H1 (cell line): Measurements from ENCODE around the gene CLDN12. TPM values are rescaled to one million over a fixed set of nuclear protein-coding genes. Genes with fewer than 3 reads are reported as not detected.

ENCODE experiments used
- POLR2A ChIP-seq, 2 experiments: IDR thresholded peaks; 1 replicate in 1 of 2; 2 replicates in 1 of 2; pipeline ENCODE4 v1.6.1; 2011; ENCODE audit warnings: low read depth in 2 of 2, low read length in 2 of 2, mild to moderate bottlenecking in 2 of 2; ENCODE audit errors: control extremely low read depth in 1 of 2
- RFX5 ChIP-seq: IDR thresholded peaks from 2 replicates; pipeline ENCODE4 v1.6.1; 2011; ENCODE audit warnings: low read depth, low read length, improper control_type of control experiment, borderline replicate concordance
- polyA plus RNA-seq, 7 experiments: library from polyadenylated mRNA; depleted of rRNA in 3 of 7; stranded (reverse) in 5 of 7; unstranded in 2 of 7; fragments of >200 nt in 5 of 7; fragments of 200-250 nt in 2 of 7; gene quantifications; 1 replicate in 5 of 7; 2 replicates in 1 of 7; 4 replicates in 1 of 7; pipeline versions ENCODE4 v1.2.1 to v1.2.3, GENCODE V29; 2011 to 2013; ENCODE audit warnings: missing spikeins in 2 of 7, mixed read lengths in 2 of 7
- total RNA-seq: library from RNA; stranded (reverse); fragmentation: NEBNext Ultra II Directional; extraction: Animal tissue kit (Norgen Biotek cat#: 25700); gene quantifications from 2 replicates; pipeline ENCODE4 v1.2.1, GENCODE V29; 2021
- TF ChIP-seq, protein P1 (sequence below): fragments of 300-600 bp; sonication (generic); IDR thresholded peaks from 2 replicates; pipeline ENCODE4 v1.7.1; 2012; ENCODE audit warnings: low read length, moderate library complexity, mild to moderate bottlenecking, inconsistent platforms; ENCODE audit not compliant: insufficient replicate concordance

Gene CLDN12
- total and polyA plus RNA-seq, 2 of the 8 experiments (the other 6 are each of a cell fraction or from before 2014, with no cell fraction given), result 49.2 to 127 TPM

DNA sequence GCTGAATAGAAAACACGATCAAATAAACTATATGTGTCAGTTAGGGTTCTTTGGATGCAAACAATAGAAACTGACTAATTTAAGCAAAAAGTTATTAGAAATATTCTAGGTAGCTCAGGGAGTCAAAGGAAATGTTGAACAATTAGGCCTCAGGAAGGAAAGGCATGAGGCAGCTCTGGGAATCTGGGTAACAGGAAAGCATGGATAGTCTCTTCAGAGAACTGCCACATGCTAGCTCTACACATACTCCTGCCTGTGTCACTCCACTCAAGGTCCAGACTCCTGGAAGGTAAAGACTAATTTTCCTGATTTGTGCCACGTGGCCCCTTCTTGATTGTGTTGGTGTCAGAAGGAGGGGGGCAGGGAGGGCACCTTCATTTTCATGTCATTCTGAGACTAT lies 42.4 kb downstream of the CLDN12 start (continued):
- TF ChIP-seq, protein P1, sequence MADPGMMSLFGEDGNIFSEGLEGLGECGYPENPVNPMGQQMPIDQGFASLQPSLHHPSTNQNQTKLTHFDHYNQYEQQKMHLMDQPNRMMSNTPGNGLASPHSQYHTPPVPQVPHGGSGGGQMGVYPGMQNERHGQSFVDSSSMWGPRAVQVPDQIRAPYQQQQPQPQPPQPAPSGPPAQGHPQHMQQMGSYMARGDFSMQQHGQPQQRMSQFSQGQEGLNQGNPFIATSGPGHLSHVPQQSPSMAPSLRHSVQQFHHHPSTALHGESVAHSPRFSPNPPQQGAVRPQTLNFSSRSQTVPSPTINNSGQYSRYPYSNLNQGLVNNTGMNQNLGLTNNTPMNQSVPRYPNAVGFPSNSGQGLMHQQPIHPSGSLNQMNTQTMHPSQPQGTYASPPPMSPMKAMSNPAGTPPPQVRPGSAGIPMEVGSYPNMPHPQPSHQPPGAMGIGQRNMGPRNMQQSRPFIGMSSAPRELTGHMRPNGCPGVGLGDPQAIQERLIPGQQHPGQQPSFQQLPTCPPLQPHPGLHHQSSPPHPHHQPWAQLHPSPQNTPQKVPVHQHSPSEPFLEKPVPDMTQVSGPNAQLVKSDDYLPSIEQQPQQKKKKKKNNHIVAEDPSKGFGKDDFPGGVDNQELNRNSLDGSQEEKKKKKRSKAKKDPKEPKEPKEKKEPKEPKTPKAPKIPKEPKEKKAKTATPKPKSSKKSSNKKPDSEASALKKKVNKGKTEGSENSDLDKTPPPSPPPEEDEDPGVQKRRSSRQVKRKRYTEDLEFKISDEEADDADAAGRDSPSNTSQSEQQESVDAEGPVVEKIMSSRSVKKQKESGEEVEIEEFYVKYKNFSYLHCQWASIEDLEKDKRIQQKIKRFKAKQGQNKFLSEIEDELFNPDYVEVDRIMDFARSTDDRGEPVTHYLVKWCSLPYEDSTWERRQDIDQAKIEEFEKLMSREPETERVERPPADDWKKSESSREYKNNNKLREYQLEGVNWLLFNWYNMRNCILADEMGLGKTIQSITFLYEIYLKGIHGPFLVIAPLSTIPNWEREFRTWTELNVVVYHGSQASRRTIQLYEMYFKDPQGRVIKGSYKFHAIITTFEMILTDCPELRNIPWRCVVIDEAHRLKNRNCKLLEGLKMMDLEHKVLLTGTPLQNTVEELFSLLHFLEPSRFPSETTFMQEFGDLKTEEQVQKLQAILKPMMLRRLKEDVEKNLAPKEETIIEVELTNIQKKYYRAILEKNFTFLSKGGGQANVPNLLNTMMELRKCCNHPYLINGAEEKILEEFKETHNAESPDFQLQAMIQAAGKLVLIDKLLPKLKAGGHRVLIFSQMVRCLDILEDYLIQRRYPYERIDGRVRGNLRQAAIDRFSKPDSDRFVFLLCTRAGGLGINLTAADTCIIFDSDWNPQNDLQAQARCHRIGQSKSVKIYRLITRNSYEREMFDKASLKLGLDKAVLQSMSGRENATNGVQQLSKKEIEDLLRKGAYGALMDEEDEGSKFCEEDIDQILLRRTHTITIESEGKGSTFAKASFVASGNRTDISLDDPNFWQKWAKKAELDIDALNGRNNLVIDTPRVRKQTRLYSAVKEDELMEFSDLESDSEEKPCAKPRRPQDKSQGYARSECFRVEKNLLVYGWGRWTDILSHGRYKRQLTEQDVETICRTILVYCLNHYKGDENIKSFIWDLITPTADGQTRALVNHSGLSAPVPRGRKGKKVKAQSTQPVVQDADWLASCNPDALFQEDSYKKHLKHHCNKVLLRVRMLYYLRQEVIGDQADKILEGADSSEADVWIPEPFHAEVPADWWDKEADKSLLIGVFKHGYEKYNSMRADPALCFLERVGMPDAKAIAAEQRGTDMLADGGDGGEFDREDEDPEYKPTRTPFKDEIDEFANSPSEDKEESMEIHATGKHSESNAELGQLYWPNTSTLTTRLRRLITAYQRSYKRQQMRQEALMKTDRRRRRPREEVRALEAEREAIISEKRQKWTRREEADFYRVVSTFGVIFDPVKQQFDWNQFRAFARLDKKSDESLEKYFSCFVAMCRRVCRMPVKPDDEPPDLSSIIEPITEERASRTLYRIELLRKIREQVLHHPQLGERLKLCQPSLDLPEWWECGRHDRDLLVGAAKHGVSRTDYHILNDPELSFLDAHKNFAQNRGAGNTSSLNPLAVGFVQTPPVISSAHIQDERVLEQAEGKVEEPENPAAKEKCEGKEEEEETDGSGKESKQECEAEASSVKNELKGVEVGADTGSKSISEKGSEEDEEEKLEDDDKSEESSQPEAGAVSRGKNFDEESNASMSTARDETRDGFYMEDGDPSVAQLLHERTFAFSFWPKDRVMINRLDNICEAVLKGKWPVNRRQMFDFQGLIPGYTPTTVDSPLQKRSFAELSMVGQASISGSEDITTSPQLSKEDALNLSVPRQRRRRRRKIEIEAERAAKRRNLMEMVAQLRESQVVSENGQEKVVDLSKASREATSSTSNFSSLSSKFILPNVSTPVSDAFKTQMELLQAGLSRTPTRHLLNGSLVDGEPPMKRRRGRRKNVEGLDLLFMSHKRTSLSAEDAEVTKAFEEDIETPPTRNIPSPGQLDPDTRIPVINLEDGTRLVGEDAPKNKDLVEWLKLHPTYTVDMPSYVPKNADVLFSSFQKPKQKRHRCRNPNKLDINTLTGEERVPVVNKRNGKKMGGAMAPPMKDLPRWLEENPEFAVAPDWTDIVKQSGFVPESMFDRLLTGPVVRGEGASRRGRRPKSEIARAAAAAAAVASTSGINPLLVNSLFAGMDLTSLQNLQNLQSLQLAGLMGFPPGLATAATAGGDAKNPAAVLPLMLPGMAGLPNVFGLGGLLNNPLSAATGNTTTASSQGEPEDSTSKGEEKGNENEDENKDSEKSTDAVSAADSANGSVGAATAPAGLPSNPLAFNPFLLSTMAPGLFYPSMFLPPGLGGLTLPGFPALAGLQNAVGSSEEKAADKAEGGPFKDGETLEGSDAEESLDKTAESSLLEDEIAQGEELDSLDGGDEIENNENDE, result no peak
- no peak for TF ChIP-seq RFX5
- no peak for TF ChIP-seq POLR2A (IDR thresholded peaks at IDR 0.05; ENCODE audit: control extremely low read depth in 1 of 2, low read depth in 2 of 2, low read length in 2 of 2)
